BE2C (cell line): ENCODE results near the gene REPS2.

Experiments
- DNase-seq: peaks from one replicate; pipeline ENCODE4 v3.0.0-alpha.2; 2020
- H3K27me3 ChIP-seq: fragments of 250-450 bp; sonication (Bioruptor Pico); 2 replicates; pipeline ENCODE4 v1.5.1; 2020; ENCODE audit warnings: mild to moderate bottlenecking
- H3K36me3 ChIP-seq: fragments of 250-450 bp; sonication (Bioruptor Pico); 2 replicates; pipeline ENCODE4 v1.5.1; 2020; ENCODE audit warnings: mild to moderate bottlenecking
- H3K4me1 ChIP-seq: fragments of 250-450 bp; sonication (Bioruptor Pico); 2 replicates; pipeline ENCODE4 v1.5.1; 2020
- H3K4me3 ChIP-seq: 2 replicates; pipeline ENCODE4 v1.5.1; 2011; ENCODE audit warnings: low read depth, low read length
- H3K9me3 ChIP-seq: fragments of 250-450 bp; sonication (Bioruptor Pico); 2 replicates; pipeline ENCODE4 v1.5.1; 2020
- CTCF ChIP-seq: IDR thresholded peaks from 2 replicates; pipeline ENCODE4 v1.5.1; 2012; ENCODE audit warnings: mild to moderate bottlenecking, low read depth, low read length

REPS2 gene

GRCh38 chrX:17187136-17187756 is 240.8 kb downstream of the REPS2 start:
- Histone ChIP-seq H3K4me1 (no peaks in the 10 kb centered on the region), H3K4me3 (no peak overlapping the region), H3K27me3 (no peaks in the 10 kb centered on the region), H3K9me3 (no peaks in the 10 kb centered on the region), H3K36me3 (no peaks in the 10 kb centered on the region)
- DNase-seq: no peak
- no peak for TF ChIP-seq CTCF

- no peaks in the 10 kb centered on the region for H3K4me1 ChIP-seq
- H3K9me3 ChIP-seq: no peaks in the 10 kb centered on the region
- no peaks in the 10 kb centered on the region for H3K27me3 ChIP-seq
- no peak overlapping the region for H3K4me3 ChIP-seq
- DNase-seq: no peak
- TF ChIP-seq CTCF: no peak
- H3K36me3 ChIP-seq: no peaks in the 10 kb centered on the region
Measured at GRCh38 chrX:17192106-17192505, 245.6 kb downstream of the REPS2 start.
